GM19463 (cell line): ENCODE results near the gene HHATL.

ENCODE experiments used
- ATAC-seq: cut with Tn5 transposase; IDR thresholded peaks from one replicate; pipeline ENCODE4 v1.9.1; 2021; ENCODE audit warnings: mild to moderate bottlenecking, moderate library complexity; ENCODE audit not compliant: unreplicated experiment

HHATL gene

GRCh38 chr3:42685891-42686820, 16.4 kb downstream of the HHATL start:
- no peak for ATAC-seq

- no peak for ATAC-seq
These were observed 17.2 kb downstream of the HHATL start, which contains the start of gene KLHL40 for GRCh38 chr3:42685363-42685881. TSS of gene KLHL40 (plus strand) at chr3:42685537. CDS start at chr3:42685619, 82 bp downstream.

GRCh38 chr3:42684632-42685362, 17.8 kb downstream of the HHATL start:
- ATAC-seq = no peak

- ATAC-seq = no peak
These were observed 18.6 kb downstream of the HHATL start for GRCh38 chr3:42683875-42684598.

GRCh38 chr3:42682301-42683070, 20.1 kb downstream of the HHATL start:
- no peak for ATAC-seq

- no peak for ATAC-seq
These were observed 21.1 kb downstream of the HHATL start for GRCh38 chr3:42681361-42682038.

- ATAC-seq = no peak
These were observed 21.8 kb downstream of the HHATL start for GRCh38 chr3:42680806-42681205.

- ATAC-seq = no peak
These were observed 22.3 kb downstream of the HHATL start for GRCh38 chr3:42680271-42680670.

- no peak for ATAC-seq
These were observed 24.2 kb downstream of the HHATL start for GRCh38 chr3:42678447-42678846.

GRCh38 chr3:42675909-42676308, 26.7 kb downstream of the HHATL start:
- ATAC-seq = no peak

- ATAC-seq = no peak
These were observed 28.5 kb downstream of the HHATL start for GRCh38 chr3:42674146-42674545.

GRCh38 chr3:42673082-42673481, 29.5 kb downstream of the HHATL start:
- no peak for ATAC-seq

GRCh38 chr3:42672515-42672914, 30.1 kb downstream of the HHATL start:
- no peak for ATAC-seq

GRCh38 chr3:42670670-42671069, 31.9 kb downstream of the HHATL start:
- no peak for ATAC-seq

GRCh38 chr3:42670051-42670576, 32.5 kb downstream of the HHATL start:
- no peak for ATAC-seq

GRCh38 chr3:42668793-42669217, 33.8 kb downstream of the HHATL start:
- ATAC-seq = no peak

- ATAC-seq = no peak
These were observed 34.2 kb downstream of the HHATL start for GRCh38 chr3:42668413-42668760.

GRCh38 chr3:42667523-42668412, 34.8 kb downstream of the HHATL start:
- no peak for ATAC-seq
